ENCODE results near the gene NKAP.
"Not testable (repeated sequence)": the region's sequence is repeated elsewhere in the genome, so short reads cannot be mapped to it uniquely, and the experiment has no call there.

The NKAP gene

GRCh38 chrX:119935215-119935874 is 8.2 kb downstream of the NKAP start:
- DNase-seq: no peak

GRCh38 chrX:119922391-119922790 is 21.2 kb downstream of the NKAP start:
- not testable (repeated sequence) for DNase-seq

GRCh38 chrX:119919835-119920585 is 23.5 kb downstream of the NKAP start:
- no peak for DNase-seq

GRCh38 chrX:119917877-119918276 is 25.7 kb downstream of the NKAP start:
- DNase-seq: no peak

- DNase-seq: no peak
These were observed 27.2 kb downstream of the NKAP start for GRCh38 chrX:119916310-119916709.

GRCh38 chrX:119900976-119901375 is 42.6 kb downstream of the NKAP start:
- no peak for DNase-seq

- DNase-seq: no peak
These were observed 44.4 kb downstream of the NKAP start for GRCh38 chrX:119899125-119899524.

GRCh38 chrX:119895843-119896326 is 47.7 kb downstream of the NKAP start, which contains the start of gene AKAP14:
Gene AKAP14, plus strand, starts transcription at chrX:119895893. Its CDS starts 7,331 bp downstream, at chrX:119903224.
- peak; percentile 90 for DNase-seq

- DNase-seq: not testable (repeated sequence)
These were observed 51.4 kb downstream of the NKAP start for GRCh38 chrX:119891961-119892692.

- not testable (repeated sequence) for DNase-seq
These were observed 52.9 kb downstream of the NKAP start for GRCh38 chrX:119890626-119891025.

GRCh38 chrX:119887721-119888425 is 55.7 kb downstream of the NKAP start:
- DNase-seq: peak; percentile 87

GRCh38 chrX:119885554-119886428 is 57.8 kb downstream of the NKAP start:
- DNase-seq: no peak

- peak; percentile 51 for DNase-seq
These were observed 62.8 kb downstream of the NKAP start for GRCh38 chrX:119880552-119881437.

GRCh38 chrX:119880076-119880475 is 63.5 kb downstream of the NKAP start:
- no peak for DNase-seq

GRCh38 chrX:119878740-119879139 is 64.8 kb downstream of the NKAP start:
- no peak for DNase-seq

- DNase-seq: peak; percentile 93
These were observed 71.8 kb downstream of the NKAP start, which contains the start of the genes NDUFA1 and RNF113A for GRCh38 chrX:119871599-119872395. Gene NDUFA1, plus strand, starts transcription at chrX:119871832. Its CDS starts 80 bp downstream, at chrX:119871912. Gene RNF113A, minus strand, starts transcription at chrX:119871733. Its CDS starts 120 bp downstream, at chrX:119871613.

- DNase-seq: no peak
These were observed 72.3 kb downstream of the NKAP start for GRCh38 chrX:119871245-119871598.
